HG03066 (cell line): Measurements from ENCODE around the gene MET.

Experiments used
- ATAC-seq: cut with Tn5 transposase; IDR thresholded peaks from one replicate; pipeline ENCODE4 v1.9.1; 2021; ENCODE audit warnings: low read depth; ENCODE audit not compliant: unreplicated experiment

Gene MET

GRCh38 chr7:116836911-116837310 is 164.9 kb downstream of the MET start:
- no peak for ATAC-seq

GRCh38 chr7:116837586-116837985 is 165.6 kb downstream of the MET start:
- ATAC-seq: no peak

- ATAC-seq: no peak
These were observed 168.3 kb downstream of the MET start for GRCh38 chr7:116840256-116840655.

- no peak for ATAC-seq
These were observed 170.4 kb downstream of the MET start for GRCh38 chr7:116842371-116842770.

GRCh38 chr7:116843378-116843777 is 171.4 kb downstream of the MET start:
- ATAC-seq: no peak
